GM12878 (cell line): Measurements from ENCODE around the gene KCNJ10. TPM values are rescaled to one million over a fixed set of nuclear protein-coding genes. Genes with fewer than 3 reads are reported as not detected.

Source experiments
- ATAC-seq: fragments of 200-7000 bp; cut with Tn5 transposase; 3 replicates; pipeline ENCODE4 v1.9.1; 2020; ENCODE audit warnings: mild to moderate bottlenecking, moderate library complexity
- BruUV-seq: library from RNA; stranded (reverse); fragments of 400-500 nt; replicated peaks from 2 replicates; lab custom pipeline; 2021; lab: Mats Ljungman, UMichigan
- CTCF ChIA-PET: fragments of 300-600 bp; sonication (Branson Sonifier 250); formaldehyde crosslinking; extraction: SDS; loops from one replicate; lab custom pipeline; 2021; ENCODE audit warnings: inconsistent platforms; lab: Yijun Ruan, JAX
- POLR2A ChIA-PET: fragments of 350-600 bp; formaldehyde crosslinking; extraction: SDS; loops from one replicate; lab custom pipeline; 2021; ENCODE audit warnings: inconsistent platforms; lab: Charles Lee
- RAD21 ChIA-PET: fragments of 300-600 bp; sonication (Branson Sonifier 250); formaldehyde crosslinking; loops from one replicate; lab custom pipeline; 2023; ENCODE audit warnings: antibody characterized with exemption; ENCODE audit not compliant: unreplicated experiment; lab: Charles Lee
- SMC1A ChIA-PET: fragments of 300-600 bp; sonication (Branson Sonifier 250); formaldehyde crosslinking; loops from one replicate; lab custom pipeline; 2023; ENCODE audit not compliant: unreplicated experiment, uncharacterized antibody; lab: Charles Lee
- DNase-seq: peaks from one replicate; pipeline ENCODE4 v3.0.0-alpha.2; 2011; ENCODE audit warnings: low read depth, low spot score
- FAIRE-seq: peaks from 3 replicates; lab custom pipeline; 2011; peaks lifted over from hg19 to GRCh38; lab: Jason Lieb, UNC
- H2AFZ ChIP-seq: 2 replicates; pipeline ENCODE4 v1.6.0; 2011; ENCODE audit warnings: low read depth, low read length, control low read depth; ENCODE audit not compliant: control insufficient read depth
- H3K27ac ChIP-seq: 2 replicates; pipeline ENCODE4 v1.5.1; 2011; ENCODE audit warnings: control low read depth; ENCODE audit not compliant: control insufficient read depth, insufficient read depth
- H3K27me3 ChIP-seq, 2 experiments: replicated peaks in 1 of 2; 2 replicates each; pipeline versions ENCODE4 v1.6.0 to v1.6.1; 2011; ENCODE audit warnings: low read length in 1 of 2; ENCODE audit not compliant: control insufficient read depth in 2 of 2, insufficient read depth in 2 of 2
- H3K36me3 ChIP-seq, 2 experiments: 2 replicates each; pipeline ENCODE4 v1.5.1; 2011; ENCODE audit warnings: low read length in 1 of 2; ENCODE audit not compliant: control insufficient read depth in 2 of 2, insufficient read depth in 2 of 2
- H3K4me1 ChIP-seq: 2 replicates; pipeline ENCODE4 v1.6.1; 2011; ENCODE audit warnings: mild to moderate bottlenecking, low read length, moderate library complexity, mixed read lengths; ENCODE audit not compliant: control insufficient read depth, insufficient read depth
- H3K4me2 ChIP-seq: 2 replicates; pipeline ENCODE4 v1.6.0; 2011; ENCODE audit warnings: control low read depth; ENCODE audit not compliant: control insufficient read depth, insufficient read depth
- H3K4me3 ChIP-seq: fragments of 200-600 bp; sonication (generic); 2 replicates; pipeline ENCODE4 v1.5.1; 2016
- H3K79me2 ChIP-seq: 2 replicates; pipeline ENCODE4 v1.6.0; 2011; ENCODE audit warnings: low read length; ENCODE audit not compliant: control insufficient read depth, insufficient read depth
- H3K9ac ChIP-seq: 2 replicates; pipeline ENCODE4 v1.8.0; 2011; ENCODE audit warnings: low read length, control low read depth, mixed read lengths; ENCODE audit not compliant: control insufficient read depth, insufficient read depth
- H3K9me3 ChIP-seq: replicated peaks from 3 replicates; pipeline ENCODE4 v1.5.1; 2011; ENCODE audit warnings: mild to moderate bottlenecking, low read length; ENCODE audit not compliant: control insufficient read depth, insufficient read depth
- H4K20me1 ChIP-seq: 2 replicates; pipeline ENCODE4 v1.6.0; 2011; ENCODE audit not compliant: control insufficient read depth, insufficient read depth
- EGR1 ChIP-seq, 2 experiments: IDR thresholded peaks; 1 replicate in 1 of 2; 2 replicates in 1 of 2; pipeline ENCODE4 v1.6.1; 2011 to 2012; ENCODE audit warnings: low read depth in 2 of 2, low read length in 2 of 2, borderline replicate concordance in 1 of 2, mild to moderate bottlenecking in 1 of 2, moderate library complexity in 1 of 2
- NFYB ChIP-seq: IDR thresholded peaks from 2 replicates; pipeline ENCODE4 v1.6.1; 2011; ENCODE audit warnings: low read depth, mild to moderate bottlenecking, low read length, improper control_type of control experiment, moderate library complexity; ENCODE audit not compliant: insufficient read depth
- WGBS: methylation state at CpG from one replicate; pipeline ENCODE4 v1.1.6; 2016; ENCODE audit warnings: low lambda C conversion rate; ENCODE audit not compliant: insufficient replicate concordance, insufficient coverage; ENCODE audit errors: missing lambda C conversion rate; 5-methylcytosine and 5-hydroxymethylcytosine counted together
- in situ Hi-C: fragments of 300-500 bp; cut with MboI; formaldehyde crosslinking; loops from 9 replicates; pipeline ENCODE4 v1.14.3; 2018; ENCODE audit warnings: mixed read lengths
- intact Hi-C: fragments of 100-400 bp; cut with micrococcal nuclease; formaldehyde crosslinking; loops from one replicate; pipeline ENCODE4 v1.14.2; 2022; ENCODE audit not compliant: unreplicated experiment
- polyA plus RNA-seq, 11 experiments: library from polyadenylated mRNA; depleted of rRNA in 4 of 11; unstranded in 6 of 11; stranded (reverse) in 5 of 11; fragments of >200 nt; fragmentation: Nextera tagmentation in 4 of 11; fragmentation: Illumina TruSeq in 1 of 11; extraction: Ambion mirVana in 4 of 11; extraction: Trizol in 1 of 11; gene quantifications; 1 replicate in 1 of 11; 2 replicates in 10 of 11; pipeline versions ENCODE4 v1.2.1 to v1.2.3, GENCODE V29; 2011 to 2016; ENCODE audit warnings: inconsistent platforms in 2 of 11, missing spikeins in 2 of 11, low read depth in 1 of 11
- total RNA-seq, 4 experiments: library from RNA; depleted of rRNA in 3 of 4; stranded (reverse); fragments of >200 nt in 3 of 4; fragmentation: Illumina TruSeq in 1 of 4; extraction: Trizol in 1 of 4; gene quantifications; 2 replicates each; pipeline versions ENCODE4 v1.2.1 to v1.2.3, GENCODE V29; 2013 to 2021
- TF ChIP-seq, protein P1 (sequence below): IDR thresholded peaks from 2 replicates; pipeline ENCODE4 v1.6.1; 2011; ENCODE audit warnings: borderline replicate concordance, low read depth, mild to moderate bottlenecking, moderate library complexity, mixed read lengths, low read length; ENCODE audit not compliant: insufficient read depth; ENCODE audit errors: extremely low read length

The KCNJ10 gene
- total and polyA plus RNA-seq, 10 of the 15 experiments (the other 5 are each of a cell fraction or from before 2014, with no cell fraction given), result 0.01 to 0.29 (median 0.09) TPM; not detected in 2

DNA sequence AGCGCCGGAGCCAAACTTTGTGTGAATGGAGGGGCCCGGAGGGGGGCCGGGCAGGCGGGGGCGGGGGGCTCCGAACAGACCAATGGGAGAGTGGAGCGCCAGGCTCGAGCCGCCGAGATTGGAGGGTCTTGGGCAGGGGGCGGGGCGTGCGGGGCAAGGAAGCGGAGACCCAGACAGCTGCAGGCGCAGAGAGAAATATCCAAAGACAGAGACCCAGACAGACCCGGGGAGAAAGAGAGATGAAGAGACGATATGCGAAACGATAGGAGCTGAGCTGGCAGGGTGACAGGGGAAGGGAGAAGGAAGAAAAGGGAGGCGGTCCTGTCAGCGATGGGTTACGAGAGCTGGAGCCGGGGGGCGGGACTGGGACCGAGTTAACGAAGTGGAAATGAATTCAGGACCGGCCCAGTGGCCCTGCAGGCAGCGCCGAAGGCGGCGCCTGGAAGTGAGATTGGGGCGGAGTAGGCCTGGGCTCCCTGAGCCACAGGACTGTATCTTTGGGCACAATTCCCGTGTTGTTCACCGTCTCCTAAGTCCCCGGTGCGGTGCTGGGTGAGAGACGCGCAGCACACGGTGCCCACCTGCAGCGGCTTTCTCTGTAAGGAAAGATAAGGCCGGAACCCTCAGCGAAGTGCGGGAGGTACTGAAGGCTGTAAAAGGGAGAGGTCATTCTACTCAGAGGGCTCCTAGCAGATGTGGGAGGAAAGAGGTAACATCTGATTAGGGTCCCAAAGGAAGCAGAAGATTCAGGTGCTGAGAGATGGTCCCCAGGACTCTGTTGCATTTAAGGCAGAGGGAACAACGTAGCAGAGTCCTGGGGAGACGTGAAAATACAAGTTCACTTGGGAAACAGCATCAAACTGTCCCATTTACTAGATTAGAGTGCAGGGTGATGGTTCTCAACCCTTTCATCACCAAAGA lies 543 bp upstream of the KCNJ10 start:
- H3K27ac ChIP-seq, result no peak overlapping the region
- intact Hi-C loops, result no loop called here
- no peak for DNase-seq
- POLR2A ChIA-PET, result interaction anchor here (1.1 to 1.4 kb wide), 2 partner anchors 18 to 62 kb away, joined by 3 read pairs; no protein-coding TSS in a partner anchor
- H2AFZ ChIP-seq, result peak overlapping the region; percentile 70
- in situ Hi-C loops, result no loop called here
- CTCF ChIA-PET, result interaction anchor here (2.0 to 49.8 kb wide), 3 partner anchors 11 to 64 kb away, joined by 5 to 1035 read pairs (median 1035); partner anchors contain the start of genes IGSF8, KCNJ10 and KCNJ9
- BruUV-seq, result no TSS peak
- H4K20me1 ChIP-seq, result no peaks in the 10 kb centered on the region
- WGBS, result 29% methylated on average over 32 of the region's 46 CpGs
- H3K27me3 ChIP-seq, result peaks cover 2 to 6% of the 10 kb centered on the region in 2 experiments
- peak overlapping the region; percentile 88 for H3K4me2 ChIP-seq
- no peaks in the 10 kb centered on the region for H3K9me3 ChIP-seq
- FAIRE-seq, result no peak
- TF ChIP-seq, protein P1, sequence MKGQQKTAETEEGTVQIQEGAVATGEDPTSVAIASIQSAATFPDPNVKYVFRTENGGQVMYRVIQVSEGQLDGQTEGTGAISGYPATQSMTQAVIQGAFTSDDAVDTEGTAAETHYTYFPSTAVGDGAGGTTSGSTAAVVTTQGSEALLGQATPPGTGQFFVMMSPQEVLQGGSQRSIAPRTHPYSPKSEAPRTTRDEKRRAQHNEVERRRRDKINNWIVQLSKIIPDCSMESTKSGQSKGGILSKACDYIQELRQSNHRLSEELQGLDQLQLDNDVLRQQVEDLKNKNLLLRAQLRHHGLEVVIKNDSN, result no peak
- TF ChIP-seq NFYB (peak; percentile 56; the same call in 1 of the 2 replicates), EGR1 (IDR thresholded peaks at IDR 0.05; ENCODE audit: borderline replicate concordance in 1 of 2, low read depth in 2 of 2, low read length in 2 of 2) (0 out of 3 replicates have a peak, but pooled peaks of 1 of the 2 experiments have one; percentile 21)
- H3K79me2 ChIP-seq, result no peaks in the 10 kb centered on the region
- RAD21 ChIA-PET, result interaction anchor here (1.0 kb wide), 1 partner anchor 8 kb away, joined by 3 read pairs; no protein-coding TSS in a partner anchor
- SMC1A ChIA-PET, result interaction anchor here (1.2 to 1.3 kb wide), 2 partner anchors 24 to 30 kb away, joined by 3 read pairs; no protein-coding TSS in a partner anchor
- peak; percentile 71 for ATAC-seq
- H3K9ac ChIP-seq, result no peak overlapping the region; the same call in 1 of the 2 replicates
- H3K4me1 ChIP-seq, result peaks cover 18% of the 10 kb centered on the region
- H3K4me3 ChIP-seq, result peak overlapping the region; percentile 59
- H3K36me3 ChIP-seq, result no peaks in the 10 kb centered on the region
